A549 (cell line): ENCODE measurements around the gene RCSD1.

Experiments used
- CTCF ChIP-seq: fragments of >200 bp; sonication (Bioruptor Twin); formaldehyde crosslinking; IDR thresholded peaks from 3 replicates; pipeline ENCODE4 v1.5.1; 2016
- FOSL2 ChIP-seq, 2 experiments: fragments of 450-650 bp in 1 of 2; fragments of >200 bp in 1 of 2; sonication (Bioruptor Twin) in 1 of 2; formaldehyde crosslinking; IDR thresholded peaks; 2 replicates each; pipeline versions ENCODE4 v1.5.0 to v1.6.1; 2016 to 2020; ENCODE audit warnings: mild to moderate bottlenecking in 1 of 2, moderate library complexity in 1 of 2
- HEYL ChIP-seq: fragments of 250-450 bp; sonication (Bioruptor Pico); IDR thresholded peaks from 2 replicates; pipeline ENCODE4 v1.8.0; 2021; ENCODE audit warnings: mild to moderate bottlenecking, moderate library complexity
- JUN ChIP-seq, 2 experiments: fragments of >200 bp; sonication (Bioruptor Twin); formaldehyde crosslinking; IDR thresholded peaks; 2 replicates in 1 of 2; 3 replicates in 1 of 2; pipeline ENCODE4 v1.6.1; 2016 to 2017
- NPAS2 ChIP-seq: fragments of 250-450 bp; sonication (Bioruptor Pico); IDR thresholded peaks from 2 replicates; pipeline ENCODE4 v1.8.0; 2022; ENCODE audit warnings: mild to moderate bottlenecking, moderate library complexity, borderline replicate concordance
- NR3C1 ChIP-seq: fragments of >200 bp; sonication (Bioruptor Twin); formaldehyde crosslinking; IDR thresholded peaks from 3 replicates; pipeline ENCODE4 v1.6.1; 2017
- RAD21 ChIP-seq, 2 experiments: fragments of >200 bp in 1 of 2; sonication (Bioruptor Twin) in 1 of 2; formaldehyde crosslinking in 1 of 2; IDR thresholded peaks in 1 of 2; conservative IDR thresholded peaks in 1 of 2; 2 replicates in 1 of 2; 3 replicates in 1 of 2; pipeline ENCODE4 v1.6.1; 2012 to 2018; ENCODE audit warnings: inconsistent platforms in 1 of 2
- RNF2 ChIP-seq: fragments of 200-600 bp; sonication (generic); IDR thresholded peaks from 2 replicates; pipeline ENCODE4 v1.6.1; 2016; ENCODE audit warnings: low read depth, mild to moderate bottlenecking, antibody characterized with exemption, moderate library complexity, borderline replicate concordance

- no peak for TF ChIP-seq HEYL
- TF ChIP-seq CTCF: no peak
- no peak for TF ChIP-seq RAD21 (conservative IDR thresholded peaks at IDR 0.05 in 1 of 2, IDR thresholded peaks at IDR 0.05 in 1 of 2)
- TF ChIP-seq FOSL2 (IDR thresholded peaks at IDR 0.05): no peak
- TF ChIP-seq FOSL2 (CRISPR knock-in tag; IDR thresholded peaks at IDR 0.05): no peak
- TF ChIP-seq JUN (IDR thresholded peaks at IDR 0.05): no peak
- TF ChIP-seq NPAS2: no peak
- TF ChIP-seq RNF2: no peak
- no peak for TF ChIP-seq NR3C1
These were observed 36.4 kb downstream of the RCSD1 start for GRCh38 chr1:167666416-167666815.
